NB4 (cell line): ENCODE results near the gene F13A1.

Experiments used
- DNase-seq: peaks from one replicate; pipeline ENCODE4 v3.0.0; 2010; ENCODE audit warnings: low read depth
- H3K4me3 ChIP-seq: one replicate; pipeline ENCODE4 v1.5.1; 2011; ENCODE audit warnings: mild to moderate bottlenecking, low read depth, low read length, moderate library complexity
- MAX ChIP-seq: IDR thresholded peaks from 2 replicates; pipeline ENCODE4 v1.6.1; 2011; ENCODE audit warnings: low read depth, low read length
- MYC ChIP-seq: IDR thresholded peaks from 2 replicates; pipeline ENCODE4 v1.6.1; 2011; ENCODE audit warnings: low read depth, low read length
- POLR2A ChIP-seq: IDR thresholded peaks from 2 replicates; pipeline ENCODE4 v1.6.1; 2011; ENCODE audit warnings: mild to moderate bottlenecking; ENCODE audit not compliant: insufficient read length; ENCODE audit errors: extremely low read depth
- TF ChIP-seq, protein P1 (sequence below): IDR thresholded peaks from one replicate; pipeline ENCODE4 v1.5.1; 2012; ENCODE audit warnings: low read depth, low read length

F13A1 gene

DNA sequence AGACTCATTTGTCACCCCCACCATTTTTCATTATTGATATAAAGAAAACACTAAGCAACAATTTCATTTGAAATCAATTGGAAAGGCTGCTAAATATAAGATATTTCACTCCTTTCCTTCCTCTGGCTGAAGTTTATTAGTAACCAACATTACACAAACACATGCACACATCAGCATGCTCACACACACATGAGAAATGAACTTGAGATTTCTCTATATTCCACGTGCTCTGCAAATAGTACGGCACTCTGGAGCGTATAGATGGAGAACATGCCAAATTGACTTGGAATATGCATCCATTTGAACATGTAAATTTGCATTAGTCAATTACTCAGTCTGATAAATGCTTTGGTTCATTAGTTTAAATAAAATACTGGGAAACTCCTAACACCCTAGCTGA, 37.1 kb upstream of the F13A1 start:
- no peak overlapping the region for H3K4me3 ChIP-seq

DNA sequence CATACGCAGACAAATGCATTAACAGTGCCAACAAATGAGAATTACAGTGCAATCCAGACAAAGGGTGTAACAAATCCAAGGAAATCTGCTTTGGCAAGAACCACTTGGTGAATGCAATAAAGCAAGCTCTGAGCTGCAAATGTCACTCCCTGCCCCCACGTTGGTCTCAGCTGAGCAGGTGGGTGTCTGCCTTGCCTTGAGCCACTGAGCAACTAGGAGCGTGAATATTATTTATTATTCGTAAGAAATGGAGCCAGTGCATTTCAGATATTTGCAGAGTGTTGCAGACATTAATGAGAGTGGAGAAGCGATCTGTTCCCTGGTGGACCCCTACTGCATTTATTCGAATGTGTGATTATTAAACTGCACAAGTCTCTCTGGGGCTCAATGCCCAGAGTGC, 36.6 kb upstream of the F13A1 start:
- H3K4me3 ChIP-seq, result no peak overlapping the region
- TF ChIP-seq MAX, result no peak
- no peak for TF ChIP-seq POLR2A
- TF ChIP-seq MYC, result no peak
- TF ChIP-seq, protein P1, sequence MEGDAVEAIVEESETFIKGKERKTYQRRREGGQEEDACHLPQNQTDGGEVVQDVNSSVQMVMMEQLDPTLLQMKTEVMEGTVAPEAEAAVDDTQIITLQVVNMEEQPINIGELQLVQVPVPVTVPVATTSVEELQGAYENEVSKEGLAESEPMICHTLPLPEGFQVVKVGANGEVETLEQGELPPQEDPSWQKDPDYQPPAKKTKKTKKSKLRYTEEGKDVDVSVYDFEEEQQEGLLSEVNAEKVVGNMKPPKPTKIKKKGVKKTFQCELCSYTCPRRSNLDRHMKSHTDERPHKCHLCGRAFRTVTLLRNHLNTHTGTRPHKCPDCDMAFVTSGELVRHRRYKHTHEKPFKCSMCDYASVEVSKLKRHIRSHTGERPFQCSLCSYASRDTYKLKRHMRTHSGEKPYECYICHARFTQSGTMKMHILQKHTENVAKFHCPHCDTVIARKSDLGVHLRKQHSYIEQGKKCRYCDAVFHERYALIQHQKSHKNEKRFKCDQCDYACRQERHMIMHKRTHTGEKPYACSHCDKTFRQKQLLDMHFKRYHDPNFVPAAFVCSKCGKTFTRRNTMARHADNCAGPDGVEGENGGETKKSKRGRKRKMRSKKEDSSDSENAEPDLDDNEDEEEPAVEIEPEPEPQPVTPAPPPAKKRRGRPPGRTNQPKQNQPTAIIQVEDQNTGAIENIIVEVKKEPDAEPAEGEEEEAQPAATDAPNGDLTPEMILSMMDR, result no peak
- DNase-seq, result no peak

More for the DNA sequence above, 37.1 kb upstream of the F13A1 start:
- TF ChIP-seq, protein P1, result no peak
- TF ChIP-seq MYC, result no peak
- no peak for TF ChIP-seq POLR2A
- no peak for TF ChIP-seq MAX
- DNase-seq, result no peak

- no peak for DNase-seq
- no peak for TF ChIP-seq MAX
- TF ChIP-seq, protein P1, result no peak
- TF ChIP-seq POLR2A, result no peak
- TF ChIP-seq MYC, result no peak
- no peak overlapping the region for H3K4me3 ChIP-seq
Measured at GRCh38 chr6:6352772-6353171, 32.3 kb upstream of the F13A1 start.

DNA sequence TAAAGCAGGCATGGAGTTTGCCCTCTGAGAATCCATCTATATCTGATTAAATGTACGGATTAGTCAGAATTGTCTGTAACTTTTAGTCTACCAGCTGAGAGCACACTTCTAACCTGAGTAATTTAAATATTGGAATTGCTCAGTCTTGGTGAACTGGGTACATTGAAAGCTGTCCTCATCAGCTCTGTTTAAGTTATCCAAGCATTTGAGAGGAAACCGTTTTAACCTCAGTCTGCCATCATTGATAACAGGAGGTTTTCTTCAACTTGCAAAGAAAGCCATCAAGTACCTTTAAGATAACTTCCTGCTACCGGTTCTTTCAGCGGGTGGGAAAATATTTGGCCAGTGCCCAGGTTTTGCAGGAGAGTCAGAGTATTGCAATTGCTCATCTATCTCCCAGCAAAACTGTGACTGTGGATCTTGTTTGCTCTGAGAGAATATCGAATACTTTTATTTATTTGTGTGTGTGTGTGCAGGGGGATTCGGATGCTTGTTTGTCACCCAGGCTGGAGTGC, 31.1 kb upstream of the F13A1 start:
- H3K4me3 ChIP-seq, result no peak overlapping the region
- TF ChIP-seq MAX, result no peak
- DNase-seq, result no peak

- no peak for DNase-seq
- TF ChIP-seq POLR2A (no peak), MAX (no peak), MYC (no peak)
- TF ChIP-seq, protein P1, result no peak
- no peak overlapping the region for H3K4me3 ChIP-seq
Measured at GRCh38 chr6:6350696-6351095, 30.2 kb upstream of the F13A1 start.

DNA sequence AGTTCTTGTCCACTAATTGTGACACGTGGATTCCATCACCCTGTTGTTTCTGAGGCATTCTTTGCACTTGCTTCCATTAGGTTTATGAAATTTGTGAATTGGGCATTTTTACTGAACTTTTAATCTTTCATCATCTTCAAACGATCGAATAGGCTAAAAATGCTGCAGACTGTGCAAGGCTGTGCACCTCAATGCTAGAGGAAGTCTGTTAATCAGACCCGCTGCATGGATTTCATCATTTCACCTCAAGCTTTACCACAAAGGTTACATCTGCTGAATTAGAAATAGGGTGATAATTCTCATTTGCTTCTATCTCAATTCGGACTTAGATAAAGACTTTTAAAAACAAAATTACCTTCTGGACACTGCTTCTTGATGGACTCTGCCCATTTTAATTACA, 27.8 kb upstream of the F13A1 start:
- 0 out of 2 replicates have a peak, but pooled peaks have one; percentile 21 for TF ChIP-seq MAX
- TF ChIP-seq, protein P1, result no peak
- TF ChIP-seq MYC, result no peak
- DNase-seq, result peak; percentile 78
- no peak overlapping the region for H3K4me3 ChIP-seq
